C1 segment of cervical spinal cord (tissue), 14 donors: Measurements from ENCODE around the gene CPS1.
A peak's percentile ranks its signal among the peaks of the same experiment; 100 is the strongest.

Experiments
- DNase-seq, 14 donors: peaks; one replicate each; lab custom pipeline; 2025; lab: John Stamatoyannopoulos, UW

CPS1 gene

GRCh38 chr2:210556329-210556980, at the start of gene CPS1:
CPS1 (plus strand) TSS chr2:210556599; CDS start chr2:210556734, 135 bp downstream.
- DNase-seq = no peak

GRCh38 chr2:210515911-210516310, 40.5 kb upstream of the CPS1 start:
- no peak for DNase-seq

DNA sequence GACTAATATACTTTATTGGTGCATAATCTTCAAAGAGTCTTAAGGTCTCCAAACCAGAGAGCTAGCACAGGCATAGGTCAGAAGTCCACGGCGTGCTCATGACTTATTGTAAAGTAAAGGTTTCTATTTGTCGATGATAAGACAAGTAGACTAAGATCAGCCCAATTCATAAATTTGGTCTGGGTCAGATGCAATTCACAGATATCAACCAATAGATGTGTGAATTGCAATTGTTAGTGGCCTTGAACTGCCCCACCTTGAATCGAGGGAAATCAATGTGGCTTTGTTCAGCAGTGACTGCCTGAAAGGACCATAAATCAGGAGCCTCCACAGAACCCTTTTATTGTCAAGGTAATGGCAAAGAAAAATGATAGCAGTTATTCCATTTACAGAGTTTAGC, 39.1 kb upstream of the CPS1 start:
- DNase-seq = no peak

GRCh38 chr2:210519594-210519993, 36.8 kb upstream of the CPS1 start:
- DNase-seq = peak in 1 of 14 donors; percentile 15

GRCh38 chr2:210522399-210522798, 34.0 kb upstream of the CPS1 start:
- no peak for DNase-seq

- no peak for DNase-seq
These were observed 32.6 kb upstream of the CPS1 start for GRCh38 chr2:210523650-210524289.

DNA sequence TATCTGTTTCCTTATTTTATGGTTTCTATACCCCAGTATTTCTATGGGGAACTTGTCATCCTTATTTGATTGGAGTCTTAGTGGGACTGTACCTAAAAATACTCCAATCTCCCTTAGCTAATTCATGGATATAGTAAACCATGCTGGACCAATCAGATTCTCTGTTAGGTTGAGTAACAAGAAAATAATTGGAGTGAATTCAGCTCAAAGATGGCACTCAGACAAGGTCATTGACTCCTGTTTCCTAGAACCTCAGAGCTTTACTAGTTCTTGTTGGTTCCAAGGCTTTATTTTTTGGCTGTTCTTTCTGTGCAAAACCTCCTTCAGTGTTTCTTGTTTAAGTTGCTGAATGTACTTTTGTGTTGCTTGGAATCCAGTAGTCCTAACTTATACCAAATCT, 31.9 kb upstream of the CPS1 start:
- no peak for DNase-seq

DNA sequence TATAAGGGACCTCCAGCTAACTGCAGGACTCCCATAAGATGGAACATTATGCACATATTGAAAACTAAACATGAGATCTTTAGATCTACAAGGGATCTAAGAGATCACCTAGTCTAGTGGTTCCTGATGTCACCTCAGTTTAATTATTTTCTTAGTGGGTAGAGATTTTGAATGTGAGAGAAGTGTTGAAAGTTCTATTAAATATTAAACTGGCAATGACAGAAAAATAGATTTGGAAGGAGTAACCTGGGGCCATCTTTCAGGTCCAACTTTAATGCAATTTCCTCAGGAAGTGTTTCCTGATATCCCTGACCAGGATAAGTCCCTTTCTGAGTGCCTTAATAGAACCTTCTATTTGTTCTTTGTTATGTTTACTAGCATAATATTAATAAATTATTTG, 29.1 kb upstream of the CPS1 start:
- no peak for DNase-seq

DNA sequence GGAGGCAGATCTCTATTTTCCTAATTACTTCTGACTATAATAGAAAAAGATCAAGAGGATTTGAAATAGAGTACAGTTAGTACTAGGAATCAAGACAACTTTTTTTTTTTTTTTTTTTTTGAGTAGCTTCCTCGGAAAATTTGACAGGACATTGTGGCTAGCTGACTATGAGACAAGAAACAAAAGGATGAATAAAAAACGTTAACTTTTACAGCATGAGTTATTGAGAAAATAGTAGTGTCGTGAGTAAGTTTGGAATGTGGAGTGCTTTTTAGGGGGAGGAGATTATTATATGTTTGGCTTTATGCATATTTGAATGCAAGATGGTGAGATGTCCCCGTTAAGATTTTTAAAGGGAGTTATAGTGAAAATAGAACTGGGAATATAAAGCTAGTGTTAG, 27.7 kb upstream of the CPS1 start:
- no peak for DNase-seq

DNA sequence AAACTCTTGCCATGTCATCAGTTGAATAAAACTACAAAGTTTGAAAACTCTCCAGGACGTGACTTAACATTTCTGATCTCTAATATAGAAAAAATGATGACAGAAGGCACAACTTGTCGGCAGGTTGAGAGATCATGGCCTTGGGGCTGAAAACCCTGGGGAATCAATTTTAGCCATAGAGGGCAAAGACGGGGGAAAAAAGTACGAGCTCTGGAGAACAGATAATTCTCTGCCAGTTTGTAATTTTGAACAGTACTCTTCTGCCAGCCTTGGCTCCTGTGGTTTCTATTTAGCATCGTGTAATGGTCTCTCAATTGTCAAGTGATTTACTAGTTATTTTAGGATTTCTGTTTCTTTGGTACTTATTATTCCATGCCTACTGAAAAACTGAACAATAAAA, 25.3 kb upstream of the CPS1 start:
- no peak for DNase-seq

DNA sequence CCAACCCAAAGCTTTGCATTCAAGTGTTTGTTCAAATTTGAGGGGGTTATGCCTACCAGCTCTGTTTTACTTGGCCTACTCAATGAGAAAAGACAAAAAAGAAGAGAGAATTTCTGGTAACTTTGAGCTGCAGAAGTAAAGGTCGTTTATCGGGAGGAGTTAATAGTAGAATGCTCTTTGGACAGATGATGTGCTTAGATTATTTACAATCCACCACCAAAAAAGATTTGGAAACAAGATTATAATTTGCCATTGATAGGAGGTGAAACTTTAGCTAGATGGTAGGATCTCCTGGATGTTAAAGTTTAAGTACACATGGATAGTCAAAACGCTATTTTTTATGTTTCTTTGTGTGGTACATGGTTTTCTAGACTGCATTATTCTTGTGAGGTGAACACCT, 24.9 kb upstream of the CPS1 start:
- no peak for DNase-seq

DNA sequence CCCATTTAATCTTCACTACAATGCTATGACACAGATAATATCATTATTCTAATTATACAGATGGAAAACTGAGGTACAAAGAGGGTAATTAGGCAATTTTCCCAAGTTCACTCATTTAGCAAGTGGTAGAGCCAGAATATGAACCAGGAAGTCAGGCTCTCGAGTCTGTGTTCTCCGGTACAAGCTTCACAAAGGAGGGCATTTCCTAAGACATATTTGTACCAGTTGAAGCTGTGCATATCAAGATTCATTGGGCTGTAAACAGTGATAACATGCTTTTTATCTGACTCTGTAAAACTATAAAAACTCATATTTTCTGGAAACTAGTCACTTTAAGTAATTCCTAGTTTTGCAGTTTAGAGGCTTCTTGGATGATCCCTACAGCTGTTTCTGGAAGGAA, 23.0 kb upstream of the CPS1 start:
- DNase-seq = no peak

DNA sequence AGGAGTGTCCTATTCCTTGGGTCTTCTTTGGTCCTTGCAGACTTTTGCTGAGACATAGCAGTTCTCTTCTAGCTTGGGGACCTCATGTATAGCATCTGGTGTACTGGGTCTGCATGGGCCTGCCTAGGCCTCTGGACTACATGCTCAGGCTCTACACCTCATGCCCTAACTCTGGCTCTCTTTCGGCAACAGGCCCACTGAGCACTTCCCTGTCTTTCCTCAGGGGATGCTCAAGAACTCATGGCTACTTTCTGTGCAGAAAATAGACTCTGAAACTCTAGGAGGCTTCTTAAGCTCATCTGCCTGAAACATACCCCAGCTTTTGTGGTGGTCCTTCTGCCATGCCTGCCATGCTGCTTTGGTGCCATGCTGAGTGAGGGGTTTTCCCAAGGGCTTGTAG, 21.5 kb upstream of the CPS1 start:
- DNase-seq = no peak

- no peak for DNase-seq
These were observed 19.3 kb upstream of the CPS1 start for GRCh38 chr2:210536973-210537650.

DNA sequence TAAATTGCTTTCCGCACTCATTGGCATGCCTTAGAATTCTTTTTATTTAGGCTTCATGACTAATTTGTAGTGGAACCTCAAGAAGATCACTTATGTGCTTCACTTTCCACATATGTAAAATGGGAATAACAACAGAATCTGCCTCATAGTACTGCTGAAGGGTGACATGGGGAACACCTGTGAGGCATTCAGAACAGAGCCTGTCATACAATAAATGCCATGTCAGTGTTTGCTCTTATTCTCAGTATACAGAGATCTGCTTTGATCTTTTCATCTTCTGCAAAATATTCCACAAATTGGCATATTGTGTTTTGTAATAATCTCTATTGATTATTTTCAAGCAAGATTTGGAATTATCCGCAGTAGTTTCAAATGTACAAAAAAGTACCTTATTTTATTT, 17.4 kb upstream of the CPS1 start:
- no peak for DNase-seq

DNA sequence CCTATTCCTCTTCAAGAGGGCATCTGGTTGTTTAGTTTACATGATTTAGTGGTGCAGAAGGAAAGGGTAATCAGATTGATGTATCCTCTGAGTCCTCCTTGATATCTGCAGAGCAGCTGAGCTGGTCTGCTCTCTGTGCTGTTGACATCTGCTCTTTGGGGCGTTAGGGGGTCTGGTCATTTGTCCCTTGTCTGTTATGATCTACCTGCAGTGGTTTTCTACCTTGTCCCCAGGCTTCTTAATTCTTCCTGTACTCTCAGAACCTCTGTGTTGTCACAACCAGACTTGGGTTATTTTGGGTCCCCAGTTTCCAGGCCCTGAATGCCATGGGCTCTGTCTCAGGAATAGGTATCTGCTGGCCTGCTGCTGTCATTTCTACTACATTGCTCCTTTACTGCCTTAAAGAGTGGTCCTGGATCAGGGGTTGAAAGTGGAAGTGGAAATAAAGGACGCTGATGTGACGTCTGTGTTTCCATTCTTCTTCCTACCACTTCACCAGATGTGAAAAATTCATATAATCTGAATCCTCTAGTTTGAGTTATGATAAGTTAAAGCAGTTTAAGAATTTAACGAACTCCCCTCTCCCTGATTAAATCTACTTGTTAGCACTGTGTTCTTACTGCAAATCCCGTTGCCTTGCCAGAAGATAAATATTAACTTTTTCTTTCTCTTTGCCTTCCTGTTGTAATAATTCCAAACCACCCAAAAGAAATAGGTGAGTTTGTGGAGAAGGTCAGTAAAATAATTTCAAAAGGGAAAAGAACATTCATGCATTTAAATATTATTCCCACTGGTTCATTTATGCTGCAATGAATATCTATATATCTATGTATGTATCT, 16.6 kb upstream of the CPS1 start:
- no peak for DNase-seq

DNA sequence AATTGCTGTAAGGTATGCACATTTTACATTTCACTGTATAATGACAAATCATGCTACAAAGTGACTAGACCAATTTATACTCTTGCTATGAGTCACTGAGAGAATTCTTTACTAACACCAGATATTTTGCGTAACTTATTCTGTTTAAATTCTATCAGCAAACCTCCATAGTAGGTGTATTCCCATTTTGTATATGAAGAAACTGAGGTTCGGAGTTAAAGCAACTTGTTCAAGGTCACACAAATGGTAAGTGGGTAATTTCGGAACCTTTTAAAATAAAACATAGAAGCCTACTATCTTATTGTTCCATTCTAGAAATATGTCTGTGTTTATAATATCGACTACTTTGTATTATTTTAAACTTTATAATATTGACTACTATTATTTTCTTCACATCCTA, 15.9 kb upstream of the CPS1 start:
- no peak for DNase-seq

GRCh38 chr2:210540900-210541289, 15.5 kb upstream of the CPS1 start:
- no peak for DNase-seq

DNA sequence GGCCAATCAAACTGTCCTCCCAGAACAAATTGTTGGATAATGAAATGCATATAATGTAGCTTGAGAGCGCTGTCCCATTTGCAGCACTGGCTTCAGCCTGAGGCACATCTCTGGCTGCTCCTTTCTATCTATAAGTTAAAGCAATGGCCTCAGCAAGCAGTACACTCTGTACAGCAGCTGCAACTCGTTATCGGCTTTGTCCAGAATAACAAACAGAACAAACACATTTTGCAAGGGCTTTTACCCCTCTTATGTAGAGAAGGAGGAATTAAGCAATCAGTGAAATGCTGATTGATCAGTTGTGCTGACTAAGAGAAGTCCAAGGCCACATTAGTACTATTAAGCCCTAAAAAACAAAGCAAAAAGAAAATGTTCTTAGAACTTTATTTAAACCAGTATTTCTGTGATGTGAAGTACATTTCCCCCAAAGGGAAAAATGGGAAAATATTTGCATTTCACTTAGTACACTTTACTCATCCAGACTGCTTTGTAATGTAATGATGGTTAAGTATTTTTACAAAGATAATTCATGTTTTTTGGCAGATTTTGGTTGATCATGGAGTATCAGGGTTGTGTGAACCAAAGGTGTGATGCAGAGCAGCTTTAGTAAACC, 15.0 kb upstream of the CPS1 start:
- DNase-seq = no peak

GRCh38 chr2:210544007-210544590, 12.3 kb upstream of the CPS1 start:
- no peak for DNase-seq

- DNase-seq = no peak
These were observed 11.6 kb upstream of the CPS1 start for GRCh38 chr2:210544831-210545230.
